BJ (cell line): ENCODE data around the gene ZAP70. TPM values are rescaled to one million over a fixed set of nuclear protein-coding genes. Genes with fewer than 3 reads are reported as not detected.

Experiments used
- CTCF ChIA-PET: fragments of 350-600 bp; formaldehyde crosslinking; extraction: SDS; loops from one replicate; lab custom pipeline; 2021; ENCODE audit warnings: antibody characterized with exemption, inconsistent platforms; lab: Yijun Ruan, JAX
- POLR2A ChIA-PET: fragments of 300-600 bp; sonication (Branson Sonifier 250); formaldehyde crosslinking; extraction: SDS; loops from one replicate; lab custom pipeline; 2021; ENCODE audit warnings: antibody characterized with exemption; lab: Charles Lee
- DNase-seq: peaks from one replicate; pipeline ENCODE4 v3.0.0-alpha.2; 2011; ENCODE audit warnings: low read depth
- H3K27me3 ChIP-seq: 2 replicates; pipeline ENCODE4 v1.6.0; 2011; ENCODE audit warnings: low read length; ENCODE audit not compliant: control insufficient read depth, insufficient read depth
- H3K36me3 ChIP-seq: 2 replicates; pipeline ENCODE4 v1.5.1; 2011; ENCODE audit warnings: low read length; ENCODE audit not compliant: control insufficient read depth, insufficient read depth
- H3K4me3 ChIP-seq: 2 replicates; pipeline ENCODE4 v1.5.1; 2011; ENCODE audit warnings: low read depth, mild to moderate bottlenecking, control low read depth, low read length
- polyA plus RNA-seq: library from polyadenylated mRNA; depleted of rRNA; stranded (reverse); fragments of >200 nt; gene quantifications from 2 replicates; pipeline ENCODE4 v1.2.3, GENCODE V29; 2011
- TF ChIP-seq, protein P1 (sequence below): IDR thresholded peaks from 2 replicates; pipeline ENCODE4 v1.5.1; 2011; ENCODE audit warnings: low read depth, mild to moderate bottlenecking, control low read depth, inconsistent platforms, low read length, moderate library complexity; ENCODE audit not compliant: insufficient read depth

Gene ZAP70
- polyA plus RNA-seq, 1 experiment = 0.16 TPM

DNA sequence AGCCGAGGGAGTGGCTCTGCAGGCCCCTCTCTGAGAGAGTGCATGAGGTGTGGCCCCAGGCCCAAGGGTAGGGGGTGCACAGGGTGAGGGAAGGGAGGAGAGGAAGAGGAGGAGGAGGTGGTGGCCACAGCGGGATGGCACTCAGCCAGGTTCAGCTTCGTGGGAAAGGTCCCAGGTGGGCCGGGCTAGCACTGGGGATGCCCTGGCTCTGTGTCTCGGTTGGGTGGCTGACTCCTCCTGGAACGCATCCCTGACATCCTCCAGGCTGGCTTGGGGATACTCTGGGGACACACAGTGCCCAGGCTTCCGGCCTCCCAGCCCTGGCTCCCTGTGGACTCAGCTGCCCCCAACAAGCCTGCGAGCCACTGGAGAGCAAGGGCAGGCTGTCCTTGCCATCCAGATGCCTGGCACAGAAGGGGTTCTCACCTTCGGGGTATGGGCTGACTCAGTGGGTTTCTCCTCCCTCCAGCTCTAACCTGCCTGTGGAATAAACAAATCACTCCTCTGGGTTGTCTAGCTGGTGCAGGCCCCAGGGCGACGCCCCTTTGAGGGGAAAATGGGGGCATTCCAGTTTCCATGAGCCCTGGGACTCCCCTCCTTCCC is 582 bp upstream of the ZAP70 start:
- Histone ChIP-seq H3K27me3 (no peaks in the 10 kb centered on the region), H3K4me3 (no peak overlapping the region), H3K36me3 (no peaks in the 10 kb centered on the region)
- DNase-seq = no peak
- TF ChIP-seq, protein P1, sequence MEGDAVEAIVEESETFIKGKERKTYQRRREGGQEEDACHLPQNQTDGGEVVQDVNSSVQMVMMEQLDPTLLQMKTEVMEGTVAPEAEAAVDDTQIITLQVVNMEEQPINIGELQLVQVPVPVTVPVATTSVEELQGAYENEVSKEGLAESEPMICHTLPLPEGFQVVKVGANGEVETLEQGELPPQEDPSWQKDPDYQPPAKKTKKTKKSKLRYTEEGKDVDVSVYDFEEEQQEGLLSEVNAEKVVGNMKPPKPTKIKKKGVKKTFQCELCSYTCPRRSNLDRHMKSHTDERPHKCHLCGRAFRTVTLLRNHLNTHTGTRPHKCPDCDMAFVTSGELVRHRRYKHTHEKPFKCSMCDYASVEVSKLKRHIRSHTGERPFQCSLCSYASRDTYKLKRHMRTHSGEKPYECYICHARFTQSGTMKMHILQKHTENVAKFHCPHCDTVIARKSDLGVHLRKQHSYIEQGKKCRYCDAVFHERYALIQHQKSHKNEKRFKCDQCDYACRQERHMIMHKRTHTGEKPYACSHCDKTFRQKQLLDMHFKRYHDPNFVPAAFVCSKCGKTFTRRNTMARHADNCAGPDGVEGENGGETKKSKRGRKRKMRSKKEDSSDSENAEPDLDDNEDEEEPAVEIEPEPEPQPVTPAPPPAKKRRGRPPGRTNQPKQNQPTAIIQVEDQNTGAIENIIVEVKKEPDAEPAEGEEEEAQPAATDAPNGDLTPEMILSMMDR = no peak
- POLR2A ChIA-PET = no interaction called here
- CTCF ChIA-PET = interaction anchor here (1.0 to 2.2 kb wide), 4 partner anchors 9 to 63 kb away, joined by 3 to 13 read pairs (median 4); no protein-coding TSS in a partner anchor

DNA sequence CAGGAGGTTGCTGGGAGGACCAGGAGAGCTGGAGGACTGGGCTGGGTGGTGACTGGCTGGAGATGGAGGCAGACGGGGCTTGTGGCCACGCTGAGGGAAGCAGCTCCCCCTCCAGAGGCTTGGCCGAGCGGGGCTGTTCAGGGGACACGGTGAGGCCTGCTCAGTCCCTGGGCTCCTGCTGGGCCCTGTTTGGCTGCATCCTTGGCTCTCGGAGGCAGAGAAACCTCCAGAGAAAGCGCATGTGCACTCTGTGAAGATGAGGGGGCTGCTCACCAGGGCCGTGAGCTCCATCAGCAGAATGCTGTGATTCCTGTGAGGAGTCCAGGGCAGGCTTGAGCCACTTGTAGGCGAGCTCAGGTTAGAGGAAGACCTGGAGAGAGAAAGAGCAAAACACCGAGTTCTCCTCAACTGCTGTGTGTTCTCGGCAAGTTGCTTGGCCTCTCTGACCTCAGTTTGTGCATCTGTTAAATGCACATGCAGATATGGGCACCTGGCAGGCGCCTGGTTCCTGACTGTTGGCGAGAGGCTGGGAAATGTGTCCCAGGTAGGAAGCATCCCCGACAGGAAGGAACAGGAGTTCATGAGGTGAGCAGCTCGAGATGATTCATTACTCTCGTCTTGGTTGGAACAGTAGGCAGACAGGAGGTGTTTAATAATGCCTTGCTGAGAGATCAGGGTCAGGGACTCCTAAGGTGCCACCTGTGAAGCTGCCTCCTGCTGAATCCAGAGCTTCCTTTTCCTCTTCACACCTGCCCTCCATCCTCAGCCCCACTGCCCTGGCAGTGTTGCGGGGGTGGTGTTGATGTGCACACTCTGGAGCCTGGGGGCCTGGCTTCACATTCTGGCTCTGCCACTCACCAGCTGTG is 941 bp downstream of the ZAP70 start:
- TF ChIP-seq, protein P1 = no peak
- no peak overlapping the region for H3K4me3 ChIP-seq
- no peaks in the 10 kb centered on the region for H3K36me3 ChIP-seq
- no peaks in the 10 kb centered on the region for H3K27me3 ChIP-seq
- no peak for DNase-seq
- CTCF ChIA-PET = interaction anchor here (1.5 to 2.3 kb wide), 3 partner anchors 10 to 17 kb away, joined by 5 to 13 read pairs (median 5); no protein-coding TSS in a partner anchor
- POLR2A ChIA-PET = no interaction called here

DNA sequence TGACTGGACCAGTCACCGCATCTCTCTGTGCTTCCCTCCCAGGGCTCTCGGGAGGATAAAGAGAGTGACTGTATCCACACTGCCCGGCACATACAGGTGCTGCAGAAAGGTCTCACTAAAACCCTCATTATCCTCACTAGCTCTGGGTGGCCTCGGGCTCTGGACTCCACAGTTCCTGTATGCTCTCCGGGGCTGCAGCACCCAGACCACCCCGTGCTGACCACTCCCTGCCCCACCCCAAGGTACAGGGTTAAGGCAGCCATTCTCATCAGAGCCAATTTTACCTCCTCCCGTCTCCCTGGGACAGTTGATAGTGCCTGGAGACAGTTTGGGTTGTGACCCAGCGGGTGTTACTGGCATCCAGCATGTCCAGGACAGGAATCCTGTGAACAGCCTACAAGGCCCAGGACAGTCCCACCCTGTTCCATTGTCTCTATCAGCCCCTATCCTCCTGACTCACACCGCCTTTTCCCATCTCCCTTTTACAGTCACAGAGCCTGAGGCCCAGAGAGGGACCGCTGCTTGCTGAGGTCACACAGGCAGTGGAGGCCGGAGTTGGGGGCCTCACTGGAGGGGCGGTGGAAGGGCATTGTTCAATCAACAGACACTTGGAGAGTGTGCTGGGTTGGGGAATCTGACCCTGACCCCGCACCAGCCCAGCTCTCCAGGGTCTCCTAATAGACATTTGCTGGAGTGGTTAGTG is 1.7 kb downstream of the ZAP70 start:
- no peaks in the 10 kb centered on the region for H3K36me3 ChIP-seq
- DNase-seq = no peak
- ChIA-PET POLR2A (no interaction called here), CTCF (interaction anchor here (0.9 to 2.3 kb wide), 4 partner anchors 9 to 670 kb away, joined by 3 to 5 read pairs (median 4); no protein-coding TSS in a partner anchor)
- H3K27me3 ChIP-seq = no peaks in the 10 kb centered on the region
- TF ChIP-seq, protein P1 = no peak
- H3K4me3 ChIP-seq = no peak overlapping the region

DNA sequence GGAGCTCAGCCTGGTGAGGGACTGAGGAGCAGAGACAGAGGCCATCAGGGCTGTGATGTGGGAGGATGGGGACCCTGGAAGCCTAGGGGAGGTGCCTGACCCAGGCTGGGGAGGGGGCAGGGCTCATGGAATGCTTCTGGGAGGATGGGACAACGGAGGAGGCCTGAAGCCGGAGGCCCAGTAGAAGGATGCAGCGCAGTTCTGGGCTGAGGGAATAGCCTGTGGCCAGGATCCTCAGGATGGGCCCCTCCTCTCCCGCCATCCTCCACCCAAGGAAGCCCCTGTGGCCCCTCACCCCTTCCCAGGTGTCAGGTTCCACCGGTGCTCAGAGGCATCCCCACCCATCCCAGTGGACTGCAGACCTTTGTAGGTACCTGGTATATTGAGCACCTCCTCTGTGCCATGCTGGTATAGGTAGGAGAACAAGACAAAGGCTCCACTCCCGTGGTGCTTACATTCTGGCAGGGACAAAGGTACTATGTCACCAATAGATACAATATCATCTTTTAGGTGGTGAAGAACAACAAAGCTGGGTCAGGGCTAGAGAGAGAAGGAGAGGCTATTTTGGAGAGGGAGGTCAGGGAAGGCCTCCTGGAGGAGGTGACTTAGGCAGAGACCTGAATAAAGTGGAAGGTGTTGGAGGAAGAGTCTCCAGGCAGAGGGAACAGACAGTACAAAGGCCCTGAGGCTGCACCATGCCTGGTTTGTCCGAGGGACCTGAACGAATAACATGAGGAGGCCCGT is 2.7 kb downstream of the ZAP70 start:
- DNase-seq = no peak
- Histone ChIP-seq H3K27me3 (no peaks in the 10 kb centered on the region), H3K4me3 (no peak overlapping the region), H3K36me3 (no peaks in the 10 kb centered on the region)
- CTCF ChIA-PET = interaction anchor here (0.9 to 2.3 kb wide), 4 partner anchors 8 to 669 kb away, joined by 3 to 5 read pairs (median 3); no protein-coding TSS in a partner anchor
- TF ChIP-seq, protein P1 = no peak
- POLR2A ChIA-PET = no interaction called here
